HepG2 (cell line): Measurements from ENCODE around the gene RNU6-8. TPM values are rescaled to one million over a fixed set of nuclear protein-coding genes. Genes with fewer than 3 reads are reported as not detected.
A peak's percentile ranks its signal among the peaks of the same experiment; 100 is the strongest.

Source experiments
- FOSL1 ChIP-seq: sonication (generic); formaldehyde crosslinking; IDR thresholded peaks from 2 replicates; pipeline ENCODE4 v1.9.0; 2021; ENCODE audit warnings: missing genetic modification reagents, borderline replicate concordance
- KDM4B ChIP-seq: sonication (generic); formaldehyde crosslinking; IDR thresholded peaks from 2 replicates; pipeline ENCODE4 v1.4.0; 2020; ENCODE audit warnings: missing genetic modification reagents
- MAFK ChIP-seq, 2 experiments: IDR thresholded peaks in 1 of 2; conservative IDR thresholded peaks in 1 of 2; 2 replicates each; pipeline ENCODE4 v1.6.1; 2011; ENCODE audit warnings: improper control_type of control experiment in 2 of 2, low read length in 2 of 2
- RCOR2 ChIP-seq: IDR thresholded peaks from 2 replicates; pipeline ENCODE4 v1.6.1; 2016; ENCODE audit warnings: missing biosample characterization, missing genetic modification reagents
- RELA ChIP-seq: sonication (generic); formaldehyde crosslinking; IDR thresholded peaks from 2 replicates; pipeline ENCODE4 v1.4.0; 2020; ENCODE audit warnings: missing genetic modification reagents
- TAF1 ChIP-seq: sonication (generic); formaldehyde crosslinking; IDR thresholded peaks from 2 replicates; pipeline ENCODE4 v1.4.0; 2020; ENCODE audit warnings: missing genetic modification reagents
- ZFAT ChIP-seq: sonication (generic); formaldehyde crosslinking; conservative IDR thresholded peaks from 2 replicates; pipeline ENCODE4 v1.8.1; 2023; ENCODE audit warnings: missing genetic modification reagents, inconsistent platforms
- ZMYM2 ChIP-seq: sonication (generic); formaldehyde crosslinking; IDR thresholded peaks from 2 replicates; pipeline ENCODE4 v1.8.0; 2022; ENCODE audit warnings: mild to moderate bottlenecking, missing genetic modification reagents
- ZNF274 ChIP-seq: sonication (generic); formaldehyde crosslinking; IDR thresholded peaks from 2 replicates; pipeline ENCODE4 v1.5.1; 2020; ENCODE audit warnings: mild to moderate bottlenecking, missing genetic modification reagents
- ZNF432 ChIP-seq: sonication (generic); formaldehyde crosslinking; IDR thresholded peaks from 2 replicates; pipeline ENCODE4 v1.5.0; 2020; ENCODE audit warnings: missing genetic modification reagents, mild to moderate bottlenecking, borderline replicate concordance
- ZNF501 ChIP-seq: sonication (generic); formaldehyde crosslinking; IDR thresholded peaks from 2 replicates; pipeline ENCODE4 v1.5.1; 2020; ENCODE audit warnings: mild to moderate bottlenecking, moderate library complexity, missing genetic modification reagents
- polyA plus RNA-seq, 8 experiments: library from polyadenylated mRNA; depleted of rRNA in 3 of 8; stranded (reverse) in 7 of 8; unstranded in 1 of 8; fragments of >200 nt; fragmentation: Illumina TruSeq in 4 of 8; extraction: Trizol in 4 of 8; gene quantifications; 2 replicates each; pipeline versions ENCODE4 v1.2.1 to v1.2.3, GENCODE V29; 2011 to 2016; ENCODE audit warnings: low read depth in 4 of 8, missing spikeins in 1 of 8, mixed read lengths in 1 of 8; ENCODE audit not compliant: insufficient read depth in 1 of 8
- total RNA-seq, 5 experiments: library from RNA; depleted of rRNA; stranded (reverse); fragments of >200 nt; fragmentation: Illumina TruSeq; extraction: Trizol; gene quantifications; 2 replicates each; pipeline ENCODE4 v1.2.3, GENCODE V29; 2016; ENCODE audit warnings: low read depth in 1 of 5
- TF ChIP-seq, protein P1 (sequence below), 2 experiments: fragments of 450-650 bp in 1 of 2; sonication (generic) in 1 of 2; formaldehyde crosslinking in 1 of 2; IDR thresholded peaks; 2 replicates each; pipeline versions ENCODE4 v1.6.1 to v1.8.0; 2016 to 2022; ENCODE audit warnings: antibody characterized with exemption in 1 of 2, mild to moderate bottlenecking in 1 of 2, missing genetic modification reagents in 1 of 2
- TF ChIP-seq, protein P2 (sequence below): sonication (generic); formaldehyde crosslinking; IDR thresholded peaks from 2 replicates; pipeline ENCODE4 v1.5.1; 2020; ENCODE audit warnings: missing genetic modification reagents, mild to moderate bottlenecking, borderline replicate concordance
- TF ChIP-seq, protein P3 (sequence below): sonication (generic); formaldehyde crosslinking; conservative IDR thresholded peaks from 2 replicates; pipeline ENCODE4 v1.4.0; 2020; ENCODE audit warnings: missing genetic modification reagents
- TF ChIP-seq, protein P4 (sequence below): sonication (generic); formaldehyde crosslinking; IDR thresholded peaks from 2 replicates; pipeline ENCODE4 v1.4.0; 2020; ENCODE audit warnings: mild to moderate bottlenecking, missing genetic modification reagents

RNU6-8 gene
- total and polyA plus RNA-seq, 2 of the 13 experiments (the other 11 are each of a cell fraction or from before 2014, with no cell fraction given) = under 0.01 TPM; not detected in 1

DNA sequence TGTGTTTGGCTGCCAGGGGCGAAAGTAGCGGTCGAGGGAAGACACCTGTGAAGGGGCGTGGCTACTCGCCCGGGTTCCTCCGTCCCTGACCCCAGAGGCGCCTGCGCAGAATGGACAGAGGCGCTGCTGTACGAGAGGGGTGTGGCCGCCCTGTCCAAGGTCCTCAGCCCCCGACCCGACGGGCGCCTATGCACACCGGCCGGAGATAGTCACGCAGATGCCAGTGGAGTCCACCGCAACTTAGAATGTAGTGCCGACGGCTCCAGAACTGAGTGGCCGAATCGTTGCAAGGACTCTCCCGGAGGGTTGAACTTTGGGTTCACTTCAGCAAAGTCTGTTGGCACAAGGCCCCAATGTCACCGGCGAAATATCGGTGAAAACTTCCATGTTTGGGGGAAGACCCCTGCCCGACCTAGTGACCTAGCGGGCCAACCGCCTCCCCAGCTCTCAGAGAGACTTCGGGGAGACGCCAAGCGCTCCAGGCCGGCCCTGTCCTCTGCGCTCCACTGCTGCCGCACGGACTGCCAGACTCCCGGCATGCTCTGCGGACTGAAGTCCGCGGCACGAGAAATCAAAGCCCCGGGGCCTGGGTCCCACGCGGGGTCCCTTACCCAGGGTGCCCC is 1.8 kb downstream of the RNU6-8 start (continued):
- TF ChIP-seq, protein P1, sequence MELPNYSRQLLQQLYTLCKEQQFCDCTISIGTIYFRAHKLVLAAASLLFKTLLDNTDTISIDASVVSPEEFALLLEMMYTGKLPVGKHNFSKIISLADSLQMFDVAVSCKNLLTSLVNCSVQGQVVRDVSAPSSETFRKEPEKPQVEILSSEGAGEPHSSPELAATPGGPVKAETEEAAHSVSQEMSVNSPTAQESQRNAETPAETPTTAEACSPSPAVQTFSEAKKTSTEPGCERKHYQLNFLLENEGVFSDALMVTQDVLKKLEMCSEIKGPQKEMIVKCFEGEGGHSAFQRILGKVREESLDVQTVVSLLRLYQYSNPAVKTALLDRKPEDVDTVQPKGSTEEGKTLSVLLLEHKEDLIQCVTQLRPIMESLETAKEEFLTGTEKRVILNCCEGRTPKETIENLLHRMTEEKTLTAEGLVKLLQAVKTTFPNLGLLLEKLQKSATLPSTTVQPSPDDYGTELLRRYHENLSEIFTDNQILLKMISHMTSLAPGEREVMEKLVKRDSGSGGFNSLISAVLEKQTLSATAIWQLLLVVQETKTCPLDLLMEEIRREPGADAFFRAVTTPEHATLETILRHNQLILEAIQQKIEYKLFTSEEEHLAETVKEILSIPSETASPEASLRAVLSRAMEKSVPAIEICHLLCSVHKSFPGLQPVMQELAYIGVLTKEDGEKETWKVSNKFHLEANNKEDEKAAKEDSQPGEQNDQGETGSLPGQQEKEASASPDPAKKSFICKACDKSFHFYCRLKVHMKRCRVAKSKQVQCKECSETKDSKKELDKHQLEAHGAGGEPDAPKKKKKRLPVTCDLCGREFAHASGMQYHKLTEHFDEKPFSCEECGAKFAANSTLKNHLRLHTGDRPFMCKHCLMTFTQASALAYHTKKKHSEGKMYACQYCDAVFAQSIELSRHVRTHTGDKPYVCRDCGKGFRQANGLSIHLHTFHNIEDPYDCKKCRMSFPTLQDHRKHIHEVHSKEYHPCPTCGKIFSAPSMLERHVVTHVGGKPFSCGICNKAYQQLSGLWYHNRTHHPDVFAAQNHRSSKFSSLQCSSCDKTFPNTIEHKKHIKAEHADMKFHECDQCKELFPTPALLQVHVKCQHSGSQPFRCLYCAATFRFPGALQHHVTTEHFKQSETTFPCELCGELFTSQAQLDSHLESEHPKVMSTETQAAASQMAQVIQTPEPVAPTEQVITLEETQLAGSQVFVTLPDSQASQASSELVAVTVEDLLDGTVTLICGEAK (IDR thresholded peaks at IDR 0.05) = no peak
- TF ChIP-seq, protein P1 (CRISPR knock-in tag; IDR thresholded peaks at IDR 0.05) = peak; percentile 84
- TF ChIP-seq MAFK (conservative IDR thresholded peaks at IDR 0.05 in 1 of 2, IDR thresholded peaks at IDR 0.05 in 1 of 2; ENCODE audit: low read length in 2 of 2) = no peak
- TF ChIP-seq, protein P2, sequence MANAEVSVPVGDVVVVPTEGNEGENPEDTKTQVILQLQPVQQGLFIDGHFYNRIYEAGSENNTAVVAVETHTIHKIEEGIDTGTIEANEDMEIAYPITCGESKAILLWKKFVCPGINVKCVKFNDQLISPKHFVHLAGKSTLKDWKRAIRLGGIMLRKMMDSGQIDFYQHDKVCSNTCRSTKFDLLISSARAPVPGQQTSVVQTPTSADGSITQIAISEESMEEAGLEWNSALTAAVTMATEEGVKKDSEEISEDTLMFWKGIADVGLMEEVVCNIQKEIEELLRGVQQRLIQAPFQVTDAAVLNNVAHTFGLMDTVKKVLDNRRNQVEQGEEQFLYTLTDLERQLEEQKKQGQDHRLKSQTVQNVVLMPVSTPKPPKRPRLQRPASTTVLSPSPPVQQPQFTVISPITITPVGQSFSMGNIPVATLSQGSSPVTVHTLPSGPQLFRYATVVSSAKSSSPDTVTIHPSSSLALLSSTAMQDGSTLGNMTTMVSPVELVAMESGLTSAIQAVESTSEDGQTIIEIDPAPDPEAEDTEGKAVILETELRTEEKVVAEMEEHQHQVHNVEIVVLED = peak; percentile 83; the same call in 1 of the 2 replicates
- TF ChIP-seq, protein P3, sequence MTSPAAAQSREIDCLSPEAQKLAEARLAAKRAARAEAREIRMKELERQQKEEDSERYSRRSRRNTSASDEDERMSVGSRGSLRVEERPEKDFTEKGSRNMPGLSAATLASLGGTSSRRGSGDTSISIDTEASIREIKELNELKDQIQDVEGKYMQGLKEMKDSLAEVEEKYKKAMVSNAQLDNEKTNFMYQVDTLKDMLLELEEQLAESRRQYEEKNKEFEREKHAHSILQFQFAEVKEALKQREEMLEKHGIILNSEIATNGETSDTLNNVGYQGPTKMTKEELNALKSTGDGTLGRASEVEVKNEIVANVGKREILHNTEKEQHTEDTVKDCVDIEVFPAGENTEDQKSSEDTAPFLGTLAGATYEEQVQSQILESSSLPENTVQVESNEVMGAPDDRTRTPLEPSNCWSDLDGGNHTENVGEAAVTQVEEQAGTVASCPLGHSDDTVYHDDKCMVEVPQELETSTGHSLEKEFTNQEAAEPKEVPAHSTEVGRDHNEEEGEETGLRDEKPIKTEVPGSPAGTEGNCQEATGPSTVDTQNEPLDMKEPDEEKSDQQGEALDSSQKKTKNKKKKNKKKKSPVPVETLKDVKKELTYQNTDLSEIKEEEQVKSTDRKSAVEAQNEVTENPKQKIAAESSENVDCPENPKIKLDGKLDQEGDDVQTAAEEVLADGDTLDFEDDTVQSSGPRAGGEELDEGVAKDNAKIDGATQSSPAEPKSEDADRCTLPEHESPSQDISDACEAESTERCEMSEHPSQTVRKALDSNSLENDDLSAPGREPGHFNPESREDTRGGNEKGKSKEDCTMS = peak; percentile 81; the same call in 1 of the 2 replicates
- peak; percentile 93 for TF ChIP-seq KDM4B (CRISPR knock-in tag)
- peak; percentile 88 for TF ChIP-seq ZMYM2 (CRISPR knock-in tag)
- peak; percentile 100 for TF ChIP-seq ZNF501 (CRISPR knock-in tag)
- peak; percentile 95 for TF ChIP-seq TAF1
- no peak for TF ChIP-seq FOSL1
- TF ChIP-seq RCOR2 = peak; percentile 81
- TF ChIP-seq, protein P4, sequence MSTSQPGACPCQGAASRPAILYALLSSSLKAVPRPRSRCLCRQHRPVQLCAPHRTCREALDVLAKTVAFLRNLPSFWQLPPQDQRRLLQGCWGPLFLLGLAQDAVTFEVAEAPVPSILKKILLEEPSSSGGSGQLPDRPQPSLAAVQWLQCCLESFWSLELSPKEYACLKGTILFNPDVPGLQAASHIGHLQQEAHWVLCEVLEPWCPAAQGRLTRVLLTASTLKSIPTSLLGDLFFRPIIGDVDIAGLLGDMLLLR (CRISPR knock-in tag) = no peak
- peak; percentile 82 for TF ChIP-seq RELA (CRISPR knock-in tag)
- no peak for TF ChIP-seq ZNF432 (CRISPR knock-in tag)
- TF ChIP-seq ZFAT (CRISPR knock-in tag) = 0 out of 2 replicates have a peak, but pooled peaks have one; percentile 18
- TF ChIP-seq ZNF274 (CRISPR knock-in tag) = peak; percentile 96; the same call in 1 of the 2 replicates
